OCI-LY1 (cell line): ENCODE data around the gene SRD5A1.

ENCODE experiments used
- H2AFZ ChIP-seq: fragments of 200-600 bp; sonication (generic), shearing (Covaris generic); 2 replicates; pipeline ENCODE4 v1.6.0; 2014; ENCODE audit warnings: antibody characterized with exemption, mild to moderate bottlenecking, low read length
- H3F3A ChIP-seq: fragments of 200-600 bp; sonication (generic), shearing (Covaris generic); 2 replicates; pipeline ENCODE4 v1.6.0; 2014; ENCODE audit warnings: mild to moderate bottlenecking, antibody characterized with exemption, low read length, moderate library complexity; ENCODE audit not compliant: insufficient read depth
- H3K27ac ChIP-seq: fragments of 200-600 bp; sonication (generic); 2 replicates; pipeline ENCODE4 v1.5.1; 2014; ENCODE audit warnings: low read length, mixed run types, mild to moderate bottlenecking, low read depth; ENCODE audit not compliant: poor library complexity, severe bottlenecking
- H3K27me3 ChIP-seq: fragments of 200-600 bp; sonication (generic); 2 replicates; pipeline ENCODE4 v1.6.0; 2014; ENCODE audit warnings: antibody characterized with exemption, mild to moderate bottlenecking, low read length, moderate library complexity; ENCODE audit not compliant: insufficient read depth
- H3K36me3 ChIP-seq: fragments of 200-600 bp; sonication (generic); 2 replicates; pipeline ENCODE4 v1.6.1; 2014; ENCODE audit warnings: mild to moderate bottlenecking, antibody characterized with exemption, low read length, moderate library complexity, mixed read lengths; ENCODE audit not compliant: insufficient read depth
- H3K4me1 ChIP-seq: fragments of 200-600 bp; sonication (generic); 2 replicates; pipeline ENCODE4 v1.5.1; 2014; ENCODE audit warnings: mild to moderate bottlenecking, low read length, moderate library complexity; ENCODE audit not compliant: insufficient read depth, severe bottlenecking
- H3K4me2 ChIP-seq: fragments of 200-600 bp; sonication (generic), shearing (Covaris generic); 2 replicates; pipeline ENCODE4 v1.6.1; 2014; ENCODE audit warnings: low read length
- H3K4me3 ChIP-seq: fragments of 200-600 bp; sonication (generic); 2 replicates; pipeline ENCODE4 v1.5.1; 2014; ENCODE audit warnings: low read length, low read depth, mild to moderate bottlenecking, mixed read lengths; ENCODE audit not compliant: poor library complexity, severe bottlenecking
- H3K79me2 ChIP-seq: fragments of 200-600 bp; shearing (Covaris generic); 2 replicates; pipeline ENCODE4 v1.6.1; 2016; ENCODE audit warnings: mixed run types, low read length, mixed read lengths; ENCODE audit not compliant: insufficient read depth
- H3K9ac ChIP-seq: fragments of 200-600 bp; sonication (generic), shearing (Covaris generic); 2 replicates; pipeline ENCODE4 v1.6.1; 2014; ENCODE audit warnings: mild to moderate bottlenecking, low read length, mixed read lengths
- H3K9me2 ChIP-seq: fragments of 200-600 bp; sonication (generic), shearing (Covaris generic); 2 replicates; pipeline ENCODE4 v1.6.1; 2014; ENCODE audit warnings: low read depth, mild to moderate bottlenecking, low read length, mixed read lengths
- H3K9me3 ChIP-seq: fragments of 200-600 bp; shearing (Covaris generic); 2 replicates; pipeline ENCODE4 v1.6.1; 2014; ENCODE audit warnings: low read length, mixed read lengths
- H4K20me1 ChIP-seq: fragments of 200-600 bp; sonication (generic), shearing (Covaris generic); 2 replicates; pipeline ENCODE4 v1.6.0; 2016; ENCODE audit warnings: mild to moderate bottlenecking, low read length; ENCODE audit not compliant: insufficient read depth
- EZH2 ChIP-seq: fragments of 200-600 bp; sonication (generic), shearing (Covaris generic); IDR thresholded peaks from 2 replicates; pipeline ENCODE4 v1.8.0; 2017; ENCODE audit warnings: borderline replicate concordance, mixed run types, mild to moderate bottlenecking, antibody characterized with exemption, low read length, moderate library complexity, mixed read lengths
- TF ChIP-seq, protein P1 (sequence below): fragments of 200-600 bp; sonication (generic), shearing (Covaris generic); IDR thresholded peaks from 2 replicates; pipeline ENCODE4 v1.5.1; 2017; ENCODE audit warnings: mild to moderate bottlenecking, antibody characterized with exemption, low read length, moderate library complexity, mixed read lengths

Gene SRD5A1

DNA sequence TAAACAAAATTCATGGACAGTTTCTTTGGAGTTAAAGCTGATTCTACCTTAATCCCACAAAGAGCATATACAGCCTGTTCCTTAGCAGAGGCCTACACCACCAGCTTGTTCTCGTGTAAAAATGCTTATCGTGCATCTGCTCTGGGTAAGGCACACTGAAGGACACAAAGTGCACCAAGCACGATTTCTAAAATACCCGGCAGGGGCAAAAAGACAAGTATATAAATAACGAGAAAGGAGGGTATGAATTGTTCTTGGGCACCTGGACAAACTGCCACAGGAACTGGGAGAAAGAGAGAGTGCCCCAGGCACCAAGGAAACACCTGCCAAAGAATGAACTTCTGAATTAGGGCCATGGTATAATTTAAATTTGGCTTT, 25.7 kb upstream of the SRD5A1 start:
- Histone ChIP-seq H3K36me3 (peaks cover 98% of the 10 kb centered on the region), H2AFZ (no peak overlapping the region), H3K27me3 (no peaks in the 10 kb centered on the region), H3F3A (no peaks in the 10 kb centered on the region), H3K9me2 (no peaks in the 10 kb centered on the region), H3K9me3 (no peaks in the 10 kb centered on the region), H4K20me1 (no peaks in the 10 kb centered on the region), H3K79me2 (no peaks in the 10 kb centered on the region), H3K4me1 (no peaks in the 10 kb centered on the region), H3K9ac (no peak overlapping the region), H3K27ac (no peak overlapping the region), H3K4me3 (no peak overlapping the region), H3K4me2 (no peak overlapping the region)
- TF ChIP-seq, protein P1, sequence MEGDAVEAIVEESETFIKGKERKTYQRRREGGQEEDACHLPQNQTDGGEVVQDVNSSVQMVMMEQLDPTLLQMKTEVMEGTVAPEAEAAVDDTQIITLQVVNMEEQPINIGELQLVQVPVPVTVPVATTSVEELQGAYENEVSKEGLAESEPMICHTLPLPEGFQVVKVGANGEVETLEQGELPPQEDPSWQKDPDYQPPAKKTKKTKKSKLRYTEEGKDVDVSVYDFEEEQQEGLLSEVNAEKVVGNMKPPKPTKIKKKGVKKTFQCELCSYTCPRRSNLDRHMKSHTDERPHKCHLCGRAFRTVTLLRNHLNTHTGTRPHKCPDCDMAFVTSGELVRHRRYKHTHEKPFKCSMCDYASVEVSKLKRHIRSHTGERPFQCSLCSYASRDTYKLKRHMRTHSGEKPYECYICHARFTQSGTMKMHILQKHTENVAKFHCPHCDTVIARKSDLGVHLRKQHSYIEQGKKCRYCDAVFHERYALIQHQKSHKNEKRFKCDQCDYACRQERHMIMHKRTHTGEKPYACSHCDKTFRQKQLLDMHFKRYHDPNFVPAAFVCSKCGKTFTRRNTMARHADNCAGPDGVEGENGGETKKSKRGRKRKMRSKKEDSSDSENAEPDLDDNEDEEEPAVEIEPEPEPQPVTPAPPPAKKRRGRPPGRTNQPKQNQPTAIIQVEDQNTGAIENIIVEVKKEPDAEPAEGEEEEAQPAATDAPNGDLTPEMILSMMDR: no peak
- TF ChIP-seq EZH2: no peak

DNA sequence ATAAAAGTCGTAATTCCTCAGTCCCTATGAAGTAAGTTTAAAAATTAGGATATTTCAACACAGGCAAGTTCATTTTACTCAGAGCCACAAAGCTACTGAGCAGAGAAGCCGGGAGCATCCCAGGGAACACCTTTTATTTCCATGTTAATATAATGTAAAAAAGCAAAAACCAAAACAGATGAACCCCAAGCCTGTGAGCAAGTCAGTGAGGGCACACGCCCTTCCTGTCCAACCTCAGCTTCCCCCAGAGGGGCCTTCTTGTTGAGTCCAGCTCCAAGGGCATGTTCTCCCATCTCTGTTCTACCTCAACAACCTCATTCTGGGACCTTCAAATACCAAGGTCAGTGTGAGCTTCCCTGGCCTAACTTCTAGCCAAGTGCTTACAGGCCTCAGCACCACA, 25.2 kb upstream of the SRD5A1 start:
- H3K9me3 ChIP-seq: no peaks in the 10 kb centered on the region
- H3K79me2 ChIP-seq: peaks cover 4% of the 10 kb centered on the region; the same call in 1 of the 2 replicates
- H3K36me3 ChIP-seq: peaks cover 98% of the 10 kb centered on the region
- H4K20me1 ChIP-seq: no peaks in the 10 kb centered on the region
- no peaks in the 10 kb centered on the region for H3K9me2 ChIP-seq
- no peaks in the 10 kb centered on the region for H3K4me1 ChIP-seq
- no peaks in the 10 kb centered on the region for H3K27me3 ChIP-seq
- H3K4me3 ChIP-seq: no peak overlapping the region
- TF ChIP-seq, protein P1: no peak
- no peak for TF ChIP-seq EZH2
- no peak overlapping the region for H3K9ac ChIP-seq
- H2AFZ ChIP-seq: no peak overlapping the region
- H3F3A ChIP-seq: no peaks in the 10 kb centered on the region
- H3K4me2 ChIP-seq: no peak overlapping the region
- H3K27ac ChIP-seq: no peak overlapping the region

DNA sequence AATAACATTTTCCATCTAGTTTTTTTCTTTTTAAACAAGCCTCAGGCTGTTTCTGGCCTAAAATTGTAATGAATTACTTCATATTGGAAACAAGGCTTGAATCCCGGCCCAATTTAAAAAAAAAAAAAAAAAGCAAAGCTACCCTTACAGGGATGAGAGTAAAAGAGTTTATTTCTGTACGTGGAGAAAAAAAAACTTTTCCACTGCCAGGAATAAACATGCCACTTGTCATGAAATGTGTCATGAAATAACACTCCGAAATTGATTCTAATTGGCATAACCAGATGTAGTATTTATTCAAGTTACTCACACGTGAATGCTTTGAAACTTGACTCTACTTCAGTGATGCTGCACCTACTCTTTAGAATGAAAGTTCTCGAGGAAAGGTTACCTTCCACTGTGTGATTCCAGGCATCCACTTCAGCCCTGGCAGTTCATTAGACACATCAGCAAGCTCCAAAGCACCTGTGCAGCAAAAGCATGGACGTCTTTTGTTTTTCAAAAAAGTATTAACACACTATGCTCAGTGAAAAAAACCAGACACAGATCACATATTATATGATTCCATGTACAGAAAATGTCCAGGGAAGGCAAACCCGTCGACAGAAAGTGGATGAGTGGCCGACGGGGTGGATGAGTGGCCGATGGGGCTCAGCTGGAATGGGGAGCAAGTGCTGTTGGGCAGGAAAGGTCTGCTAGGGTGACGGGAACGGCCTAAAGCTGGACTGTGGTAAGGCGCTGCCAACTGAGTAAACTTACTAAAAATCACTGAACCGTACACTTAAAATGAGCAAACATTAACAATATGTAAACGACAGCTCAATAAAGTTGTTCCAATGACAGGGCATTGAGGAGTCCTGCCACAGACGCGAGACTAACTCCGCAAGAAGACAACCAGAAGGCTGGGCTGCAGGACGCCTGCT, 21.6 kb upstream of the SRD5A1 start:
- H4K20me1 ChIP-seq: no peaks in the 10 kb centered on the region
- H3K9me2 ChIP-seq: no peaks in the 10 kb centered on the region
- H3K27ac ChIP-seq: no peak overlapping the region
- no peak overlapping the region for H3K9ac ChIP-seq
- no peaks in the 10 kb centered on the region for H3K4me1 ChIP-seq
- no peaks in the 10 kb centered on the region for H3F3A ChIP-seq
- H2AFZ ChIP-seq: no peak overlapping the region
- no peaks in the 10 kb centered on the region for H3K27me3 ChIP-seq
- peaks cover 15% of the 10 kb centered on the region for H3K79me2 ChIP-seq
- TF ChIP-seq, protein P1: no peak
- TF ChIP-seq EZH2: no peak
- H3K4me2 ChIP-seq: no peak overlapping the region
- peaks cover 100% of the 10 kb centered on the region for H3K36me3 ChIP-seq
- no peak overlapping the region for H3K4me3 ChIP-seq
- no peaks in the 10 kb centered on the region for H3K9me3 ChIP-seq
